NK-92 (cell line): Measurements from ENCODE around the gene PIEZO2.

Experiments
- DNase-seq: peaks from one replicate; lab custom pipeline; 2025; ENCODE audit not compliant: unreplicated experiment; lab: John Stamatoyannopoulos, UW

PIEZO2 gene

DNA sequence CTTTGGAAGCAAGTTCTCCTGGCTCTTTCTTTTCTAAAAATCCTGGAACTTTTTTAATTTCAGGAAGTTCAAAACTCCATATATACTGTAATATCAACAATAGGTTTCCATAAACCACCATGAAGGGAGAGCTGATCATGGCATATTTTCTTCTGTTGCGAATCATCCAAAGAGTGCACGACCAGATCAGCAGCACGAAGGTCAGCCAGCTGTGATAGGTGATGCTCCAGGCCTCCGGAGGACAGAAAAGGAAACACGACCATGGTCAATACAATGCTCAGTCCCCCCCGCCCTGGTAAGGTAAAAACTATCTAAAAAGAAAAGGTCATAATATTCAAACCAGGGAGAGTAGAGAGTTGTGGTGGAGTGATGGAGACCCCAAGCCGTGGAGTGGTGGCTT, 354.6 kb downstream of the PIEZO2 start:
- DNase-seq, result no peak

DNA sequence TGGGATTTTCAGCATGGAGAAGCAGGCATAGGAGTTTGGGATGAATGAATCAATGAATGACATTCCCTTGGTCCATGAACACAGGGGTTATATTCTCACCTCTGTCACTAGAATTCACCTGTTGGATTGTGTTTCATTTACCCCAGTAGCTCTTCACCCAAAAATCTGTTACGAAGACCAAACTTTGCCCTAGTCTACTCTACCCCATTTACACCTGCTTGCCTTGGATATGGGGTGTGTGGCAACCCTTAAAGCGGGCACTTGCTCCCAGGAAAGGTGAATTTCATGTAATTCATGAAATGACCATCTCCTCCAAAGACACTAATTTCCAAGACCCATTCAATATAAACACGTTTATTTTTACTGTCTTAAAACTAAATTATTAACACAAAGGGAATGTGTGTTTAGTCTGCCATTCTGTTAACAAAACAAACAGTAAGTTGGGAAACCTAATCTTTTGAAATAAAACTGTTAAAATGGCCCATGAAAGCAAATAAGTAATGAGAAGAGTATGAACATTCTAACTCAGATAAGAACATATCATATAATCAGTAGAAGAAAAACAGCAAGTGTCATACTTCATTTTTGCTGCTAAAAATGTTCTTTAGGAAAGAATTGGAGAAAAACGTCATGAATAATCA, 355.5 kb downstream of the PIEZO2 start:
- DNase-seq, result no peak

DNA sequence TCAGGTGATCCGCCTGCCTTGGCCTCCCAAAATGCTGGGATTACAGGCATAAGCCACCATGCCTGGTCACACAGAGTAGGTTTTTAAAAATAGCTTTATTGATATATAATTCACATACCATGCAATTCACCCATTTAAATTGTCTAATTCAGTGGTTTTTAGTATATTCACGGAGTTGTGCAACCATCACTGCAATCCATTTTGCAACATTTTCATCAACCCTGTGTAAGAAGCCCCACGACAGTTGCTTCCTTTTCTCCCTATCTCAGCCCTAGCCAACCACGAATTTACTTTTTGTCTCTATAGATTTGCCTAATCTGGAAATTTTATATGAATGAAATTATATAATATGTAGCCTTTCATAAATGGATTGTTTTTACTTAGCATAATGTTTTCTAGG, 357.2 kb downstream of the PIEZO2 start:
- DNase-seq, result no peak

DNA sequence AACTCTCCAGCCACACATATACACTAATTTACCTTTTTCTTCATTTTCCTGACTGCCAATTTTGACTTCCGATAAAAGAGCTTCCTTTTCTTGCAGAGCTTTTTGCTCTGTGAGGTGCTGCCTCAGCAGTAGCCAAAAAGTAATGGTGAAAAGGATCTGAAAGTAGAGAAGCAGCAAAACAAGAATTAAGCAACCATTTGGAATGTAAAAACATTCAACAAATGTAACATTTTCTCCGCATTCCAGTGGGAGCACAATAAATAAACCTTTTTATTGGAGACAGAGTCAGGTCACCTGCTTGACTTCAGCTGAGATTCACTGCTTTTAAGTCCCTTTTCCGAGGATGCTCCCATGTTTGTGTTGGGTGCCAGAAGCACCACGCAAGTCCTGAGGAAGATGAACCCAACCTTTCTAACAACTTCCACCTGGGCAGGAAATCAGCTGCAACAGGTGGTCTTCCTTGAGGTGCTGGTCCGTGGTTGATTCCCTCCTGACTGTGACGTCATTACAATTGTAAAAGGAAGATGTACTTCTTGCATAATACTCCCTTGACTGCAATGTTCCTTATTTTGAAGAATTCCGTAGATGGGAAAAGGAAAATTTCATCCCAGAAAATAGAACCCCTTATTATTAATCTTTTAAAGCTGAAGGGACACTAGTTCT, 358.1 kb downstream of the PIEZO2 start:
- no peak for DNase-seq

DNA sequence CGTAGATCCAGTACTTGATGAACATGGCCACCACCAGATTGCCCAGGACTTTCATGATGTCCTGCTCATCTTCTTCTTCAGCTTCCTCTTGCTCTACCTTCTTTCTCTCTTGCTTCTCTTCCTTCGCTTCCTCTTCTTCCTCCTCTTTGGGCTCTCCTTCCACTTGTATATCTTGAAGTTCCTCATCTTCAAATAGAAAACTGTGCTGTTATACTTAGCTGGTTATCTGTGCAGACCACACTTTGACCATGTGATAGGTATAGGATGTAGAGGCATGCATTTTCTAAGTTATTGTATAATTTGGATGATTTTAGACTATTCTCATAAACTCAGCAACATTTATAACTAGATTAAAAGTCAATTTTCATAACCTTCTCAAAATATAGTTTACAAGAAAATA, 360.2 kb downstream of the PIEZO2 start:
- DNase-seq, result no peak

DNA sequence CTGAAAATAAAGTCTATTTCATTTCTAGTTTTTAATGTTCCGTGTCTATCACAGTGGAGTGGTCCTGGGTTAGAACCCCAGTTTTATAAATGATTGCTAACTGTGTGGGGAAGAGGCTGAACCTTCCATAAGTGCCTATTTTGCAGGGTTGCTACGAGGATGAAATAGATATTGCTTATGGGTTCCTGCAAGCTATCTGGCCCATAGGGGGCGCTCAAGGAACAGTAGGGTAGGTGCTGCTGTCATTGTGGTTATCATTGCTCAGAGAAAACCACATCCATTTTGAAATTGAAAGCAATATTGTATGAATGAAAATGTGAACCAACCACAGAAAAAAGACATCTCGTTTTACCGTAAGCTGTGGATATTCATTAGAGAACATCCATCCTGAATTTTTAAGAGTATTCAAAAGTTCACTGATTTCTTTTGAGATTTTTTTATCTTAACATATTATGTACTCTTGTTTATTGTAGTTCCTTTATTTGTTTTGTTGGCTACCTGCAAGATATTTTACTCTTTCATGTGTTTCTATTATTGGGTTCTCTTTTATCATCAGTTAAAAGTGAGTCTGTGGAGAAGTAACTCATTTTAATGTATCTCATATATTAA, 362.0 kb downstream of the PIEZO2 start:
- DNase-seq, result no peak

DNA sequence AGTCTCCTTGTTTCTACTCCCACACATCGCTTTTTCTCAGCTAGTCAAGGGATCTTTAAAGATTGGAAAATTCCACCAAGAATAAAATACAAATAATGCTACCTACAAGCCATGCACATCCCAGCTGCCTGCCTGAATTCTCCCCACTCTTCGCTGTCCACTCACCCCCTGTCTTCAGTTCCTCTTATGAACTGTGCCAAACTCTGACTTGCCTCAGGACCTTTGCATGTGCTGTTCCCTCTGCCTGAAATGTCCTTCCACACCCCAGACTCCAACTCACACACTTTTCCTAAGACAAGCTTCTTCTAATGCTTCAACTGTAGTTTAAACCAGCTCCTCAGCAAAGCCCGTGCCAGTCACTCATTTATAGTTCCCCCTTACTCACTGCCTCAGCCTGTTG, 363.6 kb downstream of the PIEZO2 start:
- DNase-seq, result no peak

DNA sequence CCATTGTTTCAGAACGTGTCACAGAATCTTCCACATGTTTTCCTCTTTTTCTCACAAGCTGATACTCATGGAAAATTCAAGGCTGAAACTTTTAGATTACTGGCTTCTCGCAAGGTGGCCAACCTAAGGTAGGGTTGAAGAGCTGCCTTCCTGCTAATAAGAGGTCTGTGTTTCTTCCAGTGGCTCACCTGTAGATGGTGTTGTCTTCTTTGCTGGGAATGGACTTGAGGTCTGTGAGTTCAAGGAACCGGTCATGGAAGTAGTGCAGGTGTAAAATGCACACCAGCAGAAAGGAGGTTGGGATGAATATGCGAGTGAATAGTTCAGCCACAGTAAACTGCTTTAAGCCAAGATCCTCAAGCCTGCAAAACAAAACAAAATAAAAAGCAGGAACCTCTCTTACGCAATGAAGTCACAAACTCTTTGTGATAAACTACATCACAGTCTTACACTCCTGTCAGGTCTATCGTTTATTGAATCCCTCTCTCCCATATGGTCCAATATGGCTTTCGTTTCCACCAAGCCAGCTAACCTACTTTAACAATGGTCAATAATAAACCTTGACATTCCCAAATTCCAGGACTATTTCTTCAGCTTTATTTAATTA, 364.7 kb downstream of the PIEZO2 start:
- DNase-seq, result no peak

DNA sequence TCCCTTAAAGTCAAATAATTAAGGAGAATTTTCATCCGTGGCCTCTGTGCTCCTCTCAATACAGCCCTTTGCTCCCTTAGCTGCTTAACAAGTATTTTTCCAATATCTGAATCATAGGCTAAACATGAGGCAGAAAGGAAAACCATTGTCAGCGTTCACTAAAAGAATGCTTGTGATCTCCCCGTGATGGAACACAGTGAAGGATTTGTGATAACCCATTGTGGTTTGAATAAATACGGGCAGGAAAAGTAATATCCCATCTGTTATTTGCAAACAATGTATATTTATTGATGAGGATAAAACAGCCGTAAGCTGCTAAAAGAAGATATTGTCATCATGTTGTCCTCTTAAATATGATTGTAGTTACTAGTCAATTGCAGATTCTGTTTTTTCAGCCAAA, 365.4 kb downstream of the PIEZO2 start:
- DNase-seq, result no peak

DNA sequence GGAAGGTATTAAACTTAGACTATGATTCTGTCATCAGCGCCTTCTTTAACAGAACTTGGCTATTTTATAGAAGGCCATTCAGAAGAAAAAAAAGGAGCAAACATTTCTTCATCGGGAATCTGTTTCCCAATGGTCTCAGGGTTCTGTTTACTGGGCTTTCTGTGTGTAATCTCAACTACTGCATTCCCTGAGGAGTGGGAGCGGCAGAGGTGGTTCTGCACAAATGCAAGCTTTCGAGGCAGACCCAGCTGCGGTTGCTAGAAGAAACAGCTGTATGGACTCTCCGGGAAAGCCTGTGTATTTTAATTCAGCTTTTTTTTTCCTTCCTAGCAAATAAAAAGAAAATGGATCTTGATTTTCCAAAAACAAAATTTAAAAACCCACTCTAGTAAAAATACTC, 372.9 kb downstream of the PIEZO2 start:
- DNase-seq, result no peak

DNA sequence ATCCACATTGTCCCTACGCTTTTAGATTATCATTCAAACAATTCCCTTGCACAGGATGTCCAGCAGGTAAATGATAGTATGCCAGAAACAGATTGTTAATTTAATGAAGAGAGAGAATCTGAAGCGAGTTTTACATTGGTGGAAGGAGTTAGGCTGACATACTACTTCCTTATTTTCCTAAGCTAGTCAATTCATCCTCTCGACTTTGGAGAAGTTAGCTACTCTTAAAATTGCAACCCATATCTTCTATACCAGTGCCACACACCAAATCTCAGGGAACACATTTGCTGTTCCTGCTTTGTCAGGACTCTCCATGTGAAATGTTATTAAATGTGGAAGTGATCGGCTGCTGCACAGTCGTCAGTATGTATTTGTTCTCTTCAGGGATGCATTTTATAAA, 374.3 kb downstream of the PIEZO2 start:
- no peak for DNase-seq

DNA sequence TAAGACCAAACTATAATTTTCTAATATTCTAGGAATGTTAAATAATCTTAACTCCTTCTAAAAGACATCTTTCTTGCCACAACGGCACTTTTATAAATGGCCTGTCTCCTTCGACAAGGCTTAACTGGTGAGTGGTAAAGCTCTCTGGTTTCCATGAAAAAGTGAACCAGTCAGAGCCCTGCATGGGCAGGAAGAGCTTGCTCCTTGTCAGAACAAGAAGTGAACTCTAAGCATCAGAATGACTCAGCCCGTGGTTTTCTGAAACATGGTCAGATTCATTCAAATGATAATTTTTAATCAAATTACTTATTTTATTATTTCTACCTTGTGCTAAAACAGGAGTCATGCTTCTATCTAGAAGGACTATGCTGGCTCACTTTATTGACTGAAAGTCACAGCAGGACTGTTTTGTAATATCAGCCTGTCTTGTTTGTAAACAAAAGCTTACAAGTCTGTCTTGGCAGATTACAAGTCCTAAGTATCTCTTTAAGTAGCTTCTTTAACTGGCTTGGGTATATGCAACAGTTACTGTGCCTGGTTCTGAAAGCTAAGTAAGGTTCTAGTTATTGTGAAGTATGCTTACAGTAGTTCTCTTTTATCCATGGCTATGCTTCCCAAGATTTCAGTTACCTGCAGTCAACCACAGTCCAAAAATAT, 378.2 kb downstream of the PIEZO2 start:
- DNase-seq, result no peak

DNA sequence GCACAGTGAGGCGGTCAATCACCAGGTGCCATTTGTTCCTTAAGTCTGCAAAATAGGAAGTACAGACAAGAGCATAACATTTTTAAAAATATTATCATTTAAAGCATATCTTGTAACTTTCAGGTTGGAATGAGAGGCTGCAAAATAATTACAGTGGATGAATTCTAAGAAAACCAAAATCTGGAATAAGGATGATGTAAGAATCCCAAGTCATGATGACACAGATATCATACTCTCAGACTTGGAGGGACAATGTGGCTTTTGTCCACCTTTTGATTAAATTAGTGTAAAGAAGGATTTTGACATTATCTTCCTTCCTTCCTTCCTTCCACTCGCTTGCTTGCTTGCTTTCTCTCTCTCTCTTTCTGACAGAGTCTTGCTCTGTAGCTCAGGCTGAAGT, 379.1 kb downstream of the PIEZO2 start:
- no peak for DNase-seq

DNA sequence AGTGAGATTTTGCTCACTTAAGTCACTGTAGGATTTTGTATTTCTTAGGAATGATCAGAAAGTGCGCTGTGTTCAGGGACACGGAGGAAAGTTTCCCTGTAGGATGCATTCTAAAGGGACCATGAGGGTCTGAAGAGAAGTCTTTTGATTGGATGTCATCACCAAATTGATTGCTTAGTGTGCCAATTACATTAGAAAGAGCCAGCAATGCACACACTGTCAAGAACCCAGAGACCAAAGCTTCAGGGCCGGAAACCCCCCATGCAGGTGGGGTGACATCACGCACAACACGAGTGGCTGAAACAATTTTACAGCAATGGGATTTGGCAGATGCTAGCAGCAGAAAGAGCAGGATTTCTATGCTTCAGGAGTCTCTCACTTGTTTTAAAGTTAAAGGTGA, 381.1 kb downstream of the PIEZO2 start:
- DNase-seq, result no peak

DNA sequence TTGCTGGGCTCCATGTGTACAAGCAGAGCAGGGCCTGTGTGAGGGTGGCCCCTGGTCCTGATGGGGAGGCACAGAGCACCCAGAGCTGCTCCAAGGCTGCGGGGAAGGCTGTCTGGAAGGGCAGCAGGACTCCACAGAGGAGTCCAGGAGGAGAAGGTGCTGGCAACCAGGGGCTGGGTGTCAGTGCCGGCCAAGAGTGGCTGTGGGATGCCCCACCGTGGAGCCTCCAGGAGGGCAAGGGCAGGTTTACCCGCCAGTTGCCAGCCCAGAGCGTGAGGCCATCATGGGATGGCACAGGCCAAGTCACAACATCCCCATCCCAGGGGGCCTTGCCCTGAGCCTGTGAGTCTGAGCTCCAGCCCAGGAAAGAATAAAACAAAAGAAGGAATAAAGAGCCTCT, 381.7 kb downstream of the PIEZO2 start:
- no peak for DNase-seq

DNA sequence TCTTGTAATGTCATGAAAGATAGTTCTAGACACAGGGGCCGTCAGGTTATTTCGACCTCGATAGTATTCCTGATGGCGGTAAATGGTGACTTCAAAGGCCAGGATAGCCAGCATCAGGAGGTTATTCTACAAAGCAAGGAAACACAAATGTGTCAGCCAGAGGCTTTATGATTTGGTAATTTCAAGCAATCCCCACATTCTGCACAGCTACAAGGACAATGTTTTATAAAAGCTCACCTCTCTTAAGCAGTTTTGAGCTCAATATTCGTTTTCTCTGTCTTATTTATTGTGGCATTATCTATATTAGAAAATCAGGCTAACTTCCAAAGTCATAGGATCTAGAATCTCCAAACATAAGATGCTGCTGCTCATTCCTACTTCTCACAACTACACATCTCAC, 388.4 kb downstream of the PIEZO2 start:
- DNase-seq, result no peak

DNA sequence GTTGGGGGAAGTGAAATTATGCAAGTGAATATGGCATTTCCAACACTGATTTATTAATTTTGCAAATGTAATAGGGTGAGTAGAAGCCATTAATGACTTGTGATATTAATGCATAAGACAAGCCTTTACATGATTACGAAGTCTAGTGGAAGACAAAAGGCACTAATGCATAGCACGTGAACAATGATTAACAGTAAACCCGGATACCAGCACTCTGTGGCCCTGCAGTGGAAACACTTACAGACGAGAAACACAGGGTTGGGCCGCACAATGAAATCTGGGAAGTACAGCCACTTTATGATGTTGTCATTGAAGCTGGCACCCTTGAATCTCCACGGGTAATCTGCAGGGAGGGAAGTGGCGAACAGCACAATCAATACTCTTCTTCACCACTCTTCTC, 390.1 kb downstream of the PIEZO2 start:
- DNase-seq, result no peak

DNA sequence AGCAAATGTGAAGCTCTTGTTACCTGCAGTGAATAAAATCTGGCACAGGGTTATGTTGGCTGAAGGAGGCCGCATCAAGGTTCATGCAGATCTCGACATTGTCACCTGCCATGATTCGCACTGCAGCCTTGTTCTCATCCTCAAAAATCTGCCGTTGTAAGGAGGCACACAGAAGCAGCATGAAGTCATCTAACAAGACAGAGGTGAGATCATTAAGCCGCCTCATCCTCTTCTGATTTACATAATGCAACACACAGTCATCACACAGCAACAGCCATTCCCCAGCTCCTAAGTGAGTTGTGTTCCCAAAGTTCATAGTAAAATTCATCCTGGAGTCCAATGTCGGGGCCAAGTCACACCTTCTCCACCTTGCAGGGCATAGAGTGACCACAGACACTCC, 391.4 kb downstream of the PIEZO2 start:
- no peak for DNase-seq

DNA sequence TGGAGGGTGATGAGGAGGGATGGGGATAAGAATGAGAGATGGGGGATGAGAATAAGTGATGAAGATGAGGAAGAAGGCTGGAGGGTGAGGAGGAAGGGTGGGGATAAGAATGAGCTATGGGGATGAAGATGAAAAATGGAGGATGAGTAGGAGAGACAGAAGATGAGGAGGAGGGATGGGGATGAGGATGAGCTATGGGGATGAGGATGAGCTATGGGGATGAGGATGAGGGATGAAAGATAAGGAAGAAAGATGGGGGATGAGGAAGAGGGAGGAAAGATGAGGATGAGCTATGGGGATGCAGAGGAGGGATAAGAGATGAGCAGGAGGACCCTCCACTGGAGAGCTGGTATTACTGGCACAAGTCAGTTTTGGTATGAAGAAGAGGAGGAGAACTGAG, 392.0 kb downstream of the PIEZO2 start:
- DNase-seq, result no peak

DNA sequence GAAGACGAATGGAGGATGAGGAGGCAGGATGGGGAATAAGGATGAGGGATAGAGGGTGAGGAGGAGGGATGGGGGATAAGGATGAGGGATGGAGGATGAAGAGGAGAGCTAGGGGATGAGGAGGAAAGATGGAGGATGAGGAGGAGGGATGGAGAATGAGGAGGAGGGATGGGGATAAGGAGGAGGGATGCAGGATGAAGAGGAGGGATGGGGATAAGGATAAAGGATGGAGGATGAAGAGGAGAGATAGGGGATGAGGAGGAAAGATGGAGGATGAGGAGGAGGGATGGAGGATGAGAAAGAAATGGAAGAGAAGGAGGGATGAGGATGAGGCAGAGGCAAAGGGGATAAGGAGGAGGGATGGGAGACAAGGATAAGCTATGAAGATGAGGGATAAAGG, 393.5 kb downstream of the PIEZO2 start:
- no peak for DNase-seq

DNA sequence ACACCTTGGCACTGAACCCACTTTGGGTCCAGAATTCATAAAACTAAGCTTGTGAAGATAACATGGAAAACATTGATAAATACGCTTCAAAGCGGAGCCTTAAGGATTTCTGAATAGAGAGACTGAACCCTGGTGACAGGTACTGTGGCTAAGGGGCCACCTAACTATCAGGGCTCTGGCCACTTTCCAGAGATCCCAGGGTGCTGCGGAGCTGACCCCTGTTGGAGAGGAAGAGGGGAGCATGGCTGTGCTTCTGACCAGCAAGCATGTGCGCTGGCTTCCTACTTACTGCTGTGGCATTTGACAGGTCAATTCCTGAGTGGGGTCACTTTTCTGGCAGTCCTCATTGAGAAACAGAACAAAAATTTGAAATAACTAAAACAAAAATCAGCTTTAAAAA, 395.2 kb downstream of the PIEZO2 start:
- DNase-seq, result no peak

DNA sequence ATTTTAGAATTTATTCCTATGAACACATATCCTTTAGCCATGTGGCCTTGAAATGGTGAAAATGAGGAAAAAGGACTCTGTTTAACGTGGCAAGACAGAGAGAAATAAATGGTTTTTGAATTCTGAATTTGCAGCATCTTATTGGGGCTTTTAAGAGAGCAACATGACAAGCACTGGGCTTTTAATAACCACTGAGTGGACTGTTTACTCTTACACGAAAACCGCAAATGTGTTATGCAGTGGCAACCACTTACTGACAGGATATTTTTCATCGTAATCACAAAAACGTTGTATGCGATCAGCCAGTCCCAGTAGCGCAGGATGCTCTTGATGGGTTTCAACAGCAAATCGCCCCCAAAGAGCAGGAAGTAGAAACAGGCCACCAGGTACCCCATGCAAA, 397.0 kb downstream of the PIEZO2 start:
- no peak for DNase-seq
